DOHH2 (cell line): ENCODE data around the gene BDKRB2.

Source experiments
- CTCF ChIP-seq: fragments of 200-600 bp; sonication (generic); IDR thresholded peaks from one replicate; pipeline ENCODE4 v1.5.1; 2014; ENCODE audit warnings: antibody characterized with exemption, mild to moderate bottlenecking, low read depth, low read length; ENCODE audit not compliant: poor library complexity, severe bottlenecking
- EZH2phosphoT487 ChIP-seq: fragments of 200-600 bp; sonication (generic); IDR thresholded peaks from 2 replicates; pipeline ENCODE4 v1.6.1; 2017; ENCODE audit warnings: borderline replicate concordance, mild to moderate bottlenecking, antibody characterized with exemption, low read length, moderate library complexity, mixed read lengths

- TF ChIP-seq CTCF = no peak
- TF ChIP-seq EZH2phosphoT487 = no peak
Observed at GRCh38 chr14:96214793-96215192, 10.2 kb downstream of the BDKRB2 start.
